ENCODE data around the gene JARID2.

The JARID2 gene

GRCh38 chr6:15396808-15397207 lies 150.9 kb downstream of the JARID2 start:
- Histone ChIP-seq H3K27ac (ENCODE audit: poor library complexity, severe bottlenecking) (no peak overlapping the region), H3K4me1 (ENCODE audit: insufficient read depth, poor library complexity, severe bottlenecking) (peaks cover 7% of the 10 kb centered on the region), H3K36me3 (ENCODE audit: low read depth) (no peaks in the 10 kb centered on the region), H3K27me3 (ENCODE audit: insufficient read depth, poor library complexity, severe bottlenecking) (no peaks in the 10 kb centered on the region), H3K9me3 (ENCODE audit: severe bottlenecking) (no peaks in the 10 kb centered on the region), H3K4me3 (ENCODE audit: severe bottlenecking) (no peak overlapping the region)
- TF ChIP-seq, protein P1, sequence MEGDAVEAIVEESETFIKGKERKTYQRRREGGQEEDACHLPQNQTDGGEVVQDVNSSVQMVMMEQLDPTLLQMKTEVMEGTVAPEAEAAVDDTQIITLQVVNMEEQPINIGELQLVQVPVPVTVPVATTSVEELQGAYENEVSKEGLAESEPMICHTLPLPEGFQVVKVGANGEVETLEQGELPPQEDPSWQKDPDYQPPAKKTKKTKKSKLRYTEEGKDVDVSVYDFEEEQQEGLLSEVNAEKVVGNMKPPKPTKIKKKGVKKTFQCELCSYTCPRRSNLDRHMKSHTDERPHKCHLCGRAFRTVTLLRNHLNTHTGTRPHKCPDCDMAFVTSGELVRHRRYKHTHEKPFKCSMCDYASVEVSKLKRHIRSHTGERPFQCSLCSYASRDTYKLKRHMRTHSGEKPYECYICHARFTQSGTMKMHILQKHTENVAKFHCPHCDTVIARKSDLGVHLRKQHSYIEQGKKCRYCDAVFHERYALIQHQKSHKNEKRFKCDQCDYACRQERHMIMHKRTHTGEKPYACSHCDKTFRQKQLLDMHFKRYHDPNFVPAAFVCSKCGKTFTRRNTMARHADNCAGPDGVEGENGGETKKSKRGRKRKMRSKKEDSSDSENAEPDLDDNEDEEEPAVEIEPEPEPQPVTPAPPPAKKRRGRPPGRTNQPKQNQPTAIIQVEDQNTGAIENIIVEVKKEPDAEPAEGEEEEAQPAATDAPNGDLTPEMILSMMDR (IDR thresholded peaks at IDR 0.05; ENCODE audit: poor library complexity, severe bottlenecking): no peak
- DNase-seq (ENCODE audit: low spot score) (no peak), ATAC-seq (ENCODE audit: low read depth) (no peak)

DNA sequence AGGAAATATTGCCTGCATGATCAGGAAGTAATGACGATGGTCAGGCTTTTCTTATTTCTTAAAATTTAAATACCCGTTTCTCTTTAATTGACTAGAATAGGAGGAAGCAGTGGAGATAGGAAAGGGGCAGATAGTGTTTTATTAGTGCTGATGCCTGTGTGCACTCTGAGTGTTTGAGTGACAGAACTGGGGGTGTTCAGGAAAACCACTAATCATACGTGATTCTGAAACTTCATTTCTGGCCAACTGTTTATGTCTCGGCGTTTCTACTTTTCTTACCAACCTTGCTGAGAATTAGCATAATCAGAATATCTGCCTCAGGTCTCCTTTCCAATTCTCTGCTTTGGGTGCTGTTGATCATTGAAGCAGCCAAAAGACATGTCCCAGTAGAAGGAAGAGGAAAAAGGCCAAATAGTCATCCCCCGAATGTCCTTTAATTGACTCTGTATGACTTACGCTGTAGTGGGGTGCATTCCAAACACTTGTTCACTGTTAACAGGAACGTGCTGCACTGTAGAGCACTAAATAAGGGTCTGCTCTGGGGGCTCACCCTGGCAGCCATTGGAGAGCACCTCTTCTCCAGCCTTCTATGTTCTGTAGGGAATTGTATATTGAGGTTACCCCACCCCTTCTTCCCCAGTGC lies 152.9 kb downstream of the JARID2 start:
- no peak for DNase-seq (ENCODE audit: low spot score)
- Histone ChIP-seq H3K9me3 (ENCODE audit: severe bottlenecking) (no peaks in the 10 kb centered on the region), H3K36me3 (ENCODE audit: low read depth) (no peaks in the 10 kb centered on the region), H3K4me3 (ENCODE audit: severe bottlenecking) (no peak overlapping the region), H3K27me3 (ENCODE audit: insufficient read depth, poor library complexity, severe bottlenecking) (no peaks in the 10 kb centered on the region), H3K4me1 (ENCODE audit: insufficient read depth, poor library complexity, severe bottlenecking) (peaks cover 7% of the 10 kb centered on the region), H3K27ac (ENCODE audit: poor library complexity, severe bottlenecking) (no peak overlapping the region)
- ATAC-seq (ENCODE audit: low read depth): no peak
- TF ChIP-seq, protein P1 (IDR thresholded peaks at IDR 0.05; ENCODE audit: poor library complexity, severe bottlenecking): no peak

- DNase-seq (ENCODE audit: low spot score): no peak
- Histone ChIP-seq H3K27ac (ENCODE audit: poor library complexity, severe bottlenecking) (no peak overlapping the region), H3K4me1 (ENCODE audit: insufficient read depth, poor library complexity, severe bottlenecking) (peaks cover 7% of the 10 kb centered on the region), H3K9me3 (ENCODE audit: severe bottlenecking) (no peaks in the 10 kb centered on the region), H3K4me3 (ENCODE audit: severe bottlenecking) (no peak overlapping the region), H3K36me3 (ENCODE audit: low read depth) (no peaks in the 10 kb centered on the region), H3K27me3 (ENCODE audit: insufficient read depth, poor library complexity, severe bottlenecking) (no peaks in the 10 kb centered on the region)
- TF ChIP-seq, protein P1 (IDR thresholded peaks at IDR 0.05; ENCODE audit: poor library complexity, severe bottlenecking): no peak
- no peak for ATAC-seq (ENCODE audit: low read depth)
Observed at GRCh38 chr6:15399641-15400470, 154.0 kb downstream of the JARID2 start.

DNA sequence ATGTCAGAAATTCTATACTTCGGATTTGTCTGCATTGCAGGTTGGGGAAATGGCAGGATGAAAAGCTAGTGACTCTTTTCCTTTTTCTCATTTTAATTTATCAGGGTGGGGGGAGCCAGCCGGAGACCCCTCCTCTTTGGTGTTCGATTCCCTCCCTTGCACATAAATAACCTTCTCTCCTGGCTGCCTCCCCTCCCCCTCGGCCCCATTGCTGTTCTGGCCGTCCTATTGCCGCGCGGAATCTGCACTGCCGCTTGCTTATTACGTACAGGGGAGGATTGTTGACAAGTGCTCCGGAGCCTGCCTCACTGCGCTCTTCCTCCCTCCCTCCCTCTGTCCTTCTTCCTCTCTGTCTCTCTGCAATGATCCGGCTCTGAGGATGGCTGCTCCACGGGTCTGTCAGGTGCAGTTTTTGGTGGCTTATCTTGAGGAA lies 154.7 kb downstream of the JARID2 start:
- Histone ChIP-seq H3K4me3 (ENCODE audit: severe bottlenecking) (no peak overlapping the region), H3K36me3 (ENCODE audit: low read depth) (no peaks in the 10 kb centered on the region), H3K4me1 (ENCODE audit: insufficient read depth, poor library complexity, severe bottlenecking) (peaks cover 7% of the 10 kb centered on the region), H3K9me3 (ENCODE audit: severe bottlenecking) (no peaks in the 10 kb centered on the region), H3K27ac (ENCODE audit: poor library complexity, severe bottlenecking) (no peak overlapping the region), H3K27me3 (ENCODE audit: insufficient read depth, poor library complexity, severe bottlenecking) (no peaks in the 10 kb centered on the region)
- DNase-seq (ENCODE audit: low spot score) (no peak), ATAC-seq (ENCODE audit: low read depth) (no peak)
- TF ChIP-seq, protein P1 (IDR thresholded peaks at IDR 0.05; ENCODE audit: poor library complexity, severe bottlenecking): no peak

DNA sequence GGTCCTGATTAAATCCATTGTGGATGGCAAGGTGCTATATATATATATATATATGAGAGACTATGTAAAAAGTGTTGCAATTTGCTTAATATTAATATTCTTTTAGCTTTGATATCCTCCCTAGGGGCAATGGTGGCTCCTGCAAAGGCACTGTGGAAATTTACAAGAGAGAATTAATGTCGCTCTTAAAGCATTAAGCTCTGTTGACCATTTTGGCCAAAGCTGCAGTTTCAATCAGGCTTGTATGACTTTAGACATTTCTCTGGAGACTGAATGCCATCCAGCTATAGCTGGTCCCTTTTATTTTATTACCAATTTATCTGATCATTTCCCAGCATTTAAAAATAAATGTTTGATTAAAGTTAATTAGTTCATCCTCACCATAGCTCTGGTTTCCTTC lies 155.3 kb downstream of the JARID2 start:
- TF ChIP-seq, protein P1 (IDR thresholded peaks at IDR 0.05; ENCODE audit: poor library complexity, severe bottlenecking): no peak
- ATAC-seq (ENCODE audit: low read depth): no peak
- H3K27me3 ChIP-seq (ENCODE audit: insufficient read depth, poor library complexity, severe bottlenecking): no peaks in the 10 kb centered on the region
- H3K36me3 ChIP-seq (ENCODE audit: low read depth): no peaks in the 10 kb centered on the region
- H3K4me3 ChIP-seq (ENCODE audit: severe bottlenecking): no peak overlapping the region
- no peak for DNase-seq (ENCODE audit: low spot score)
- H3K27ac ChIP-seq (ENCODE audit: poor library complexity, severe bottlenecking): no peak overlapping the region
- H3K9me3 ChIP-seq (ENCODE audit: severe bottlenecking): no peaks in the 10 kb centered on the region
- peaks cover 7% of the 10 kb centered on the region for H3K4me1 ChIP-seq (ENCODE audit: insufficient read depth, poor library complexity, severe bottlenecking)
